Keratinocyte (primary cell): ENCODE measurements around the gene SZRD1. TPM values are rescaled to one million over a fixed set of nuclear protein-coding genes. Genes with fewer than 3 reads are reported as not detected.

Experiments
- DNase-seq: peaks from one replicate; pipeline ENCODE4 v3.0.0-alpha.2; 2011; ENCODE audit warnings: low read depth, missing footprints, low spot score
- FAIRE-seq: peaks from 2 replicates; lab custom pipeline; 2011; peaks lifted over from hg19 to GRCh38; lab: Jason Lieb, UNC
- H2AFZ ChIP-seq: 2 replicates; pipeline ENCODE4 v1.6.0; 2012; ENCODE audit warnings: low read length, control low read depth, inconsistent platforms; ENCODE audit not compliant: control insufficient read depth
- H3K27ac ChIP-seq: 2 replicates; pipeline ENCODE4 v1.5.1; 2011; ENCODE audit warnings: low read length; ENCODE audit not compliant: control insufficient read depth, insufficient read depth
- H3K27me3 ChIP-seq: 3 replicates; pipeline ENCODE4 v1.6.0; 2011; ENCODE audit warnings: low read length; ENCODE audit not compliant: control insufficient read depth, insufficient read depth; ENCODE audit errors: extremely low read depth
- H3K36me3 ChIP-seq, 2 experiments: 2 replicates in 1 of 2; 3 replicates in 1 of 2; pipeline ENCODE4 v1.5.1; 2011; ENCODE audit warnings: low read length in 2 of 2, mild to moderate bottlenecking in 1 of 2; ENCODE audit not compliant: control insufficient read depth in 2 of 2, insufficient read depth in 2 of 2; ENCODE audit errors: extremely low read depth in 1 of 2
- H3K4me1 ChIP-seq: 3 replicates; pipeline ENCODE4 v1.5.1; 2011; ENCODE audit warnings: low read length; ENCODE audit not compliant: control insufficient read depth, insufficient read depth; ENCODE audit errors: extremely low read depth
- H3K4me2 ChIP-seq: 3 replicates; pipeline ENCODE4 v1.6.0; 2011; ENCODE audit warnings: low read depth, low read length; ENCODE audit not compliant: control insufficient read depth, insufficient read depth; ENCODE audit errors: extremely low read depth
- H3K4me3 ChIP-seq, 3 experiments: fragments of 200-600 bp in 1 of 3; sonication (generic) in 1 of 3; 2 replicates in 2 of 3; 3 replicates in 1 of 3; pipeline ENCODE4 v1.5.1; 2011 to 2016; ENCODE audit warnings: low read length in 3 of 3, mild to moderate bottlenecking in 3 of 3, control low read depth in 2 of 3, inconsistent platforms in 1 of 3, low read depth in 1 of 3, mixed read lengths in 1 of 3, mixed run types in 1 of 3, moderate library complexity in 1 of 3; ENCODE audit not compliant: control insufficient read depth in 2 of 3, insufficient read depth in 2 of 3; ENCODE audit errors: extremely low read depth in 1 of 3
- H3K79me2 ChIP-seq: 2 replicates; pipeline ENCODE4 v1.6.0; 2012; ENCODE audit warnings: low read length; ENCODE audit not compliant: control insufficient read depth, insufficient read depth
- H3K9ac ChIP-seq: 3 replicates; pipeline ENCODE4 v1.6.0; 2011; ENCODE audit warnings: low read length; ENCODE audit not compliant: control insufficient read depth, insufficient read depth; ENCODE audit errors: extremely low read depth
- H3K9me1 ChIP-seq: 3 replicates; pipeline ENCODE4 v1.6.0; 2011; ENCODE audit warnings: low read length; ENCODE audit not compliant: control insufficient read depth, insufficient read depth; ENCODE audit errors: extremely low read depth
- H3K9me3 ChIP-seq: 2 replicates; pipeline ENCODE4 v1.5.1; 2012; ENCODE audit warnings: low read depth, low read length; ENCODE audit not compliant: control insufficient read depth
- H4K20me1 ChIP-seq: 3 replicates; pipeline ENCODE4 v1.6.0; 2011; ENCODE audit warnings: low read length; ENCODE audit not compliant: control insufficient read depth, insufficient read depth; ENCODE audit errors: extremely low read depth
- CTCF ChIP-seq, 3 experiments: IDR thresholded peaks in 1 of 3; conservative IDR thresholded peaks in 1 of 3; optimal IDR thresholded peaks in 1 of 3; 2 replicates in 2 of 3; 3 replicates in 1 of 3; pipeline versions ENCODE3 to v1.5.1; 2011; ENCODE audit warnings: low read length in 3 of 3, mild to moderate bottlenecking in 3 of 3, moderate library complexity in 2 of 3, control low read depth in 1 of 3, inconsistent platforms in 1 of 3; ENCODE audit not compliant: insufficient read depth in 2 of 3; ENCODE audit errors: extremely low read depth in 1 of 3
- EZH2 ChIP-seq: IDR thresholded peaks from one replicate; pipeline ENCODE4 v1.6.1; 2012; ENCODE audit warnings: inconsistent platforms, mild to moderate bottlenecking, low read length, moderate library complexity
- dilution Hi-C: fragments of 300-500 bp; cut with MboI; formaldehyde crosslinking; loops from one replicate; pipeline ENCODE4 v1.7.0; 2020; ENCODE audit warnings: low sequenced_read_pairs; ENCODE audit not compliant: extremely low pct_ligation_motif_present
- polyA plus RNA-seq, 5 experiments: library from polyadenylated mRNA; depleted of rRNA in 3 of 5; stranded (reverse) in 3 of 5; stranded (forward) in 1 of 5; unstranded in 1 of 5; fragments of >200 nt; gene quantifications; 1 replicate in 1 of 5; 2 replicates in 3 of 5; 3 replicates in 1 of 5; pipeline versions ENCODE4 v1.2.1 to v1.2.3, GENCODE V29; 2011 to 2012; ENCODE audit warnings: missing spikeins in 2 of 5, low read depth in 1 of 5, low replicate concordance in 1 of 5

The SZRD1 gene
- polyA plus RNA-seq, 1 donor (not counting 4 experiments of a cell fraction or from before 2014, with no cell fraction given), result 68.7 TPM

DNA sequence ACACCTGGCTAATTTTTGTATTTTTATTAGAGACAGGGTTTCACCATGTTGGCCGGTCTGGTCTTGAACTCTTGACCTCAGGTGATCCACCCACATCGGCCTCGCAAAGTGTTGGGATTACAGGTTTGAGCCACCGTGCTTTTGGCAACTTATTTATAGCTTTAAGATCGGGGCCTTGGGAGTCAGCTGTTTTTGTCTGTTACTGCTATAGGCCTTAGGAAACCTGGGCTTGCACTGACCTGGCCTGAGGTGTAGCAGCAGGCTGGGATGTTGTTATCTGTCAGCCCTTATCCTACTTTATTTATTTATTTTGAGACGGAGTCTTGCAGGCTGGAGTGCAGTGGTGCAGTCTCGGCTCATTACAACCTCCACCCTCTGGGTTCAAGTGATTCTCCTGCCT is 11.4 kb downstream of the SZRD1 start:
- DNase-seq (no peak), FAIRE-seq (no peak)
- Histone ChIP-seq H3K9ac (no peak overlapping the region), H3K4me2 (no peak overlapping the region), H3K9me1 (no peaks in the 10 kb centered on the region), H4K20me1 (peaks cover 31% of the 10 kb centered on the region), H3K79me2 (peaks cover 99% of the 10 kb centered on the region), H3K27ac (no peak overlapping the region), H3K36me3 (no peaks in the 10 kb centered on the region), H3K4me1 (peaks cover 13% of the 10 kb centered on the region), H3K4me3 (no peak overlapping the region), H2AFZ (no peak overlapping the region), H3K27me3 (no peaks in the 10 kb centered on the region), H3K9me3 (no peaks in the 10 kb centered on the region)
- dilution Hi-C loops, result no loop called here
- TF ChIP-seq CTCF (optimal IDR thresholded peaks at IDR 0.05 in 1 of 3, IDR thresholded peaks at IDR 0.05 in 1 of 3, conservative IDR thresholded peaks at IDR 0.05 in 1 of 3; ENCODE audit: extremely low read depth in 1 of 3, insufficient read depth in 2 of 3, low read length in 3 of 3) (no peak), EZH2 (no peak)

- no peak overlapping the region for H2AFZ ChIP-seq
- peaks cover 98% of the 10 kb centered on the region for H3K79me2 ChIP-seq
- FAIRE-seq, result no peak
- H3K9ac ChIP-seq, result no peak overlapping the region
- H4K20me1 ChIP-seq, result peaks cover 35% of the 10 kb centered on the region
- H3K27ac ChIP-seq, result no peak overlapping the region
- peaks cover under 1% of the 10 kb centered on the region for H3K9me1 ChIP-seq
- peaks cover 10% of the 10 kb centered on the region for H3K4me1 ChIP-seq
- no peak for DNase-seq
- H3K36me3 ChIP-seq, result peaks cover 0 to 6% of the 10 kb centered on the region in 2 experiments
- no peak for TF ChIP-seq EZH2
- no peaks in the 10 kb centered on the region for H3K9me3 ChIP-seq
- H3K4me3 ChIP-seq, result no peak overlapping the region
- dilution Hi-C loops, result no loop called here
- no peaks in the 10 kb centered on the region for H3K27me3 ChIP-seq
- no peak overlapping the region for H3K4me2 ChIP-seq
These were observed 13.8 kb downstream of the SZRD1 start for GRCh38 chr1:16380868-16381267.

- Histone ChIP-seq H3K4me3 (no peak overlapping the region), H3K79me2 (peaks cover 97% of the 10 kb centered on the region), H3K9me1 (peaks cover 8% of the 10 kb centered on the region), H4K20me1 (peaks cover 39% of the 10 kb centered on the region), H2AFZ (no peak overlapping the region), H3K27ac (no peak overlapping the region), H3K9me3 (no peaks in the 10 kb centered on the region), H3K27me3 (no peaks in the 10 kb centered on the region), H3K4me1 (peaks cover 29% of the 10 kb centered on the region), H3K36me3 (peaks cover 0 to 6% of the 10 kb centered on the region in 2 experiments), H3K4me2 (no peak overlapping the region), H3K9ac (no peak overlapping the region)
- FAIRE-seq, result no peak
- no peak for DNase-seq
- no peak for TF ChIP-seq CTCF (optimal IDR thresholded peaks at IDR 0.05 in 1 of 3, IDR thresholded peaks at IDR 0.05 in 1 of 3, conservative IDR thresholded peaks at IDR 0.05 in 1 of 3; ENCODE audit: extremely low read depth in 1 of 3, insufficient read depth in 2 of 3, low read length in 3 of 3)
- TF ChIP-seq EZH2, result no peak
- dilution Hi-C loops, result no loop called here
These were observed 16.8 kb downstream of the SZRD1 start for GRCh38 chr1:16383888-16384287.
